Neural crest cell (in vitro differentiated cells): ENCODE results near the gene TRIM52. TPM values are rescaled to one million over a fixed set of nuclear protein-coding genes. Genes with fewer than 3 reads are reported as not detected.
A peak's percentile ranks its signal among the peaks of the same experiment; 100 is the strongest.
"Not testable (repeated sequence)": the region's sequence is repeated elsewhere in the genome, so short reads cannot be mapped to it uniquely, and the experiment has no call there.

Source experiments
- DNase-seq: peaks from one replicate; pipeline ENCODE4 v3.0.0; 2021; ENCODE audit warnings: low read depth, mixed read lengths, low spot score
- H3K27ac Mint-ChIP-seq: one replicate; pipeline ENCODE4 v1.8.0; 2021; ENCODE audit warnings: mild to moderate bottlenecking, mixed read lengths; ENCODE audit not compliant: unreplicated experiment
- H3K27me3 Mint-ChIP-seq: 2 replicates; pipeline ENCODE4 v1.8.0; 2021; ENCODE audit warnings: low read depth, mild to moderate bottlenecking, mixed read lengths
- H3K36me3 Mint-ChIP-seq: 2 replicates; pipeline ENCODE4 v1.8.0; 2021; ENCODE audit warnings: low read depth, mild to moderate bottlenecking, mixed read lengths
- H3K4me1 Mint-ChIP-seq: 2 replicates; pipeline ENCODE4 v1.8.0; 2021; ENCODE audit warnings: mixed read lengths
- H3K4me3 Mint-ChIP-seq: one replicate; pipeline ENCODE4 v1.8.0; 2021; ENCODE audit warnings: mild to moderate bottlenecking, mixed read lengths
- H3K9me3 Mint-ChIP-seq: 2 replicates; pipeline ENCODE4 v1.8.0; 2021; ENCODE audit warnings: mixed read lengths
- total RNA-seq: library from RNA; stranded (reverse); gene quantifications from 2 replicates; pipeline ENCODE4 v1.2.1, GENCODE V29; 2021
- TF ChIP-seq, protein P1 (sequence below): fragments of 200-600 bp; sonication (generic); conservative IDR thresholded peaks from 2 replicates; pipeline ENCODE4 v1.5.0; 2021; ENCODE audit warnings: antibody characterized with exemption, mild to moderate bottlenecking

Gene TRIM52
- total RNA-seq, 1 donor from 2014 or later: 9.0 TPM

DNA sequence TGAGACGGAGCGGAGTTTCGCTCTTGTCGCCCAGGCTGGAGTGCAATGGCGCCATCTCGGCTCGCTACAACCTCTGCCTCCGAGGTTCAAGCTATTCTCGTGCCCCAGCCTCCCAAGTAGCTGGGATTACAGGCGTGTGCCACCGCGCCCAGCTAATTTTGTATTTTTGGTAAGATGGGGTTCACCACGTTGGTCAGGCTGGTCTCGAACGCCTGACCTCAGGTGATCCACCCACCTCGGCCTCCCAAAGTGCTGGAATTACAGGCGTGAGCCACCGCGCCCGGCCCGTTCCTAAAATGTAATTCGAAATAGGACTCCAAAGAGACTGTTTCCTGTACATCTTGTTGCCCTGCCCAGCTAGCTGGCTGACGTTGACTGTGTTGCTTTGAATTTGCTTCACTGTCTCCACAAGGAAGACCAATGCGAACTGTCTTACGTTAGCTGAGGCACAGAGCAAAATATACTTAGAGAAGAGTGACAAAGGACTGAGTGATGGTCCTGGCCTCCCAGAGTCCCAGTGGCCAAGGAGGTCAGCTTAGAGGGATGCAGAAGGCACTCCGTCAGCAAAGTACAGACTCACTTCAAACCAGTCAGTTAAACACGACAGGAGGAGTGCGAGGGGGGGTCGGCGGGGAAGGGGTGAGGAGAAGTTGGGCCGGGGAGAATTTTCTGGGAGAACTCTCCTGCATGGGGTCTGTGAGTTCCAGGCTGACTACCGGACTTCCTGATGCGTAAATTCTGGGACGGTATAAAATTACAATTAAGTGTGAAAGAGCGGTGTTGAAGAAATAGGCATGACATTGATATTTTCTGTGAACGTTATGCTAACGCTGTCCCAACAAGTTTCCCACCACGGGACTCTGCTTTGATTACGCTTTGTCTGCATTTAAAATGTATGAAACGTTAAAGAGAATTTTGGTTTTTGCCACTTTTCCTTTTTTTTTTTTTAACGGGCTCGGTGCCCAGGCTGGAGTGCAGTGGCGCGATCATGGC, 44.6 kb downstream of the TRIM52 start:
- Mint-ChIP-seq H3K36me3 (peaks cover 3% of the 10 kb centered on the region), H3K27me3 (peaks cover 82% of the 10 kb centered on the region), H3K4me1 (peaks cover 21% of the 10 kb centered on the region), H3K9me3 (peaks cover 3% of the 10 kb centered on the region), H3K27ac (no peak overlapping the region), H3K4me3 (peak overlapping the region; percentile 83)
- DNase-seq: no peak
- TF ChIP-seq, protein P1, sequence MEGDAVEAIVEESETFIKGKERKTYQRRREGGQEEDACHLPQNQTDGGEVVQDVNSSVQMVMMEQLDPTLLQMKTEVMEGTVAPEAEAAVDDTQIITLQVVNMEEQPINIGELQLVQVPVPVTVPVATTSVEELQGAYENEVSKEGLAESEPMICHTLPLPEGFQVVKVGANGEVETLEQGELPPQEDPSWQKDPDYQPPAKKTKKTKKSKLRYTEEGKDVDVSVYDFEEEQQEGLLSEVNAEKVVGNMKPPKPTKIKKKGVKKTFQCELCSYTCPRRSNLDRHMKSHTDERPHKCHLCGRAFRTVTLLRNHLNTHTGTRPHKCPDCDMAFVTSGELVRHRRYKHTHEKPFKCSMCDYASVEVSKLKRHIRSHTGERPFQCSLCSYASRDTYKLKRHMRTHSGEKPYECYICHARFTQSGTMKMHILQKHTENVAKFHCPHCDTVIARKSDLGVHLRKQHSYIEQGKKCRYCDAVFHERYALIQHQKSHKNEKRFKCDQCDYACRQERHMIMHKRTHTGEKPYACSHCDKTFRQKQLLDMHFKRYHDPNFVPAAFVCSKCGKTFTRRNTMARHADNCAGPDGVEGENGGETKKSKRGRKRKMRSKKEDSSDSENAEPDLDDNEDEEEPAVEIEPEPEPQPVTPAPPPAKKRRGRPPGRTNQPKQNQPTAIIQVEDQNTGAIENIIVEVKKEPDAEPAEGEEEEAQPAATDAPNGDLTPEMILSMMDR: no peak

DNA sequence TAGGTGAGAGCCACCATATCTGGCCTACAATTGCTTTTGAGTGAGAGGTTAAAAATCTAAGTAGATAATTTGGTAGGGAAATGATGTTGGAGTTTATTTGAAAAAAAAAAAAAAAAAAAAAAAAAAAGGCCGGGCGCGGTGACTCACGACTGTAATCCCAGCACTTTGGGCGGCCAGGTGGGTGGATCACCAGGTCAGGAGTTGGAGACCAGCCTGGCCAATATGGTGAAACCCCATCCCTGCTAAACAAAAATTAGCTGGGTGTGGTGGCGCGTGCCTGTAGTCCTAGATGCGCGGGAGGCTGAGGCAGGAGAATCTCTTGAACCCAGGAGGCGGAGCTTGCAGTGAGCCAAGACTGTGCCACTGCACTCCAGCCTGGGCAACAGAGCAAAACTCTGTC, 46.7 kb downstream of the TRIM52 start:
- Mint-ChIP-seq H3K27me3 (peaks cover 73% of the 10 kb centered on the region), H3K4me1 (peaks cover 18% of the 10 kb centered on the region), H3K4me3 (peak overlapping the region; percentile 52)
- not testable (repeated sequence) for H3K27ac Mint-ChIP-seq, H3K9me3 Mint-ChIP-seq, DNase-seq, H3K36me3 Mint-ChIP-seq

DNA sequence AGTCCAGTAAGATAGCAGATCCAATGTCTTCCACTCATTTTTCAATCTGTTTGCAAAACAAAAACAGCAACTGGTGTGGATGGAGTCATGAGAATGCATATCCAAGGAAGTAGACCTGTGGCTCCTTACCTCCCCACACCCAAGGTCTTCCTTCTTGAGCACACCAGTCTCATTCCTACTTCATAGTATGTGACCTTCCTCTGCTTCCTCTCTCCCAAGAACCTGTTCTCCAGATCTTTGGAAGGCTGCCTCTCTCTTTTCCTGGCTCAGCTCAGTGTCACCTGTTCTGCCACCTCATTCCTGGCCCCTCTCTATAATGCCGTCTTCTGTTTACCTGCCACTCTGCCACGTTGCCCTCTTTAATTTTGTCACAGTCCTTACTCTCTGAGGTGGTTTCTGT, 48.0 kb downstream of the TRIM52 start:
- Mint-ChIP-seq H3K27me3 (peaks cover 67% of the 10 kb centered on the region), H3K4me3 (peak overlapping the region; percentile 2), H3K9me3 (no peaks in the 10 kb centered on the region), H3K36me3 (no peaks in the 10 kb centered on the region), H3K27ac (no peak overlapping the region), H3K4me1 (peaks cover 19% of the 10 kb centered on the region)
- no peak for DNase-seq
- TF ChIP-seq, protein P1: no peak

DNA sequence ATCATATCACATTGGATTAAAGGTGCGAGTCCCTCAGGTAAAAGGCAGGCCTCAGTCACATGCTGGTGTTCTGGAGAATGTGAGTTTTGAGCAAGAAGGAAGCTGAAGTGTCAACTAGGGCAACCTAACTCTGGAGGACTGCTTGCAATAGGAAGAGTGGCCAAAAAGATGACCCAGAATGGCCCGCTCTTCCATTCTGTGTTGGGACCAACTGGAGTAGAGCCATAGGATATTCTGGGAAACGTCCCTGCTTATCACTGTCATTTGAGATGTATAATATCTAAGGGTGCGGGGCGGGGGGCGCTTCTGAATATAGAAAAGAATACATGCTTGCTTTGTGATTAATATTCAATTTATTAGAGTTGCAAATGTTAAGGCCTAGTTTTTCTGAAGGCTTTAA, 48.9 kb downstream of the TRIM52 start:
- Mint-ChIP-seq H3K27ac (no peak overlapping the region), H3K4me1 (peaks cover 18% of the 10 kb centered on the region), H3K27me3 (peaks cover 67% of the 10 kb centered on the region), H3K9me3 (peaks cover 4% of the 10 kb centered on the region), H3K36me3 (peaks cover 6% of the 10 kb centered on the region), H3K4me3 (no peak overlapping the region)
- TF ChIP-seq, protein P1: no peak
- DNase-seq: no peak

DNA sequence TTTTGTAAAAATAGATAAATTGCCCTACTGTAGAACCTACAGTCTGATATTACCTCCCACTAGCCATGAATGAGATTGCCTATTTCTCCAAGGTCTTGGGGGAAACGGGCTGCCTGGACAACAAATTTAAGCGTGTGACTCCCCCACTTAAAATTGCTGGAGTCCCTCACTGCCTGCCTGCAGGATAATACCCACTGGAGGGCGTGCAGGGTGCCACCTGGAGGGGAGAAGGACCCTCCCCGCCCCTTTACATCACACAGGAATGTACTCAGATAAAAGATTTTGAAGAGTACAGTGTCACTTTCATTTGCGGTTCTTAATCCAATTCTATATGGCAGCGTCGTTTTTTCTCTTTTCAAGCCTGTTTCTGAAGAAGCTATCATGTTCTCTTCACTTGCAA, 49.7 kb downstream of the TRIM52 start:
- no peak for DNase-seq

DNA sequence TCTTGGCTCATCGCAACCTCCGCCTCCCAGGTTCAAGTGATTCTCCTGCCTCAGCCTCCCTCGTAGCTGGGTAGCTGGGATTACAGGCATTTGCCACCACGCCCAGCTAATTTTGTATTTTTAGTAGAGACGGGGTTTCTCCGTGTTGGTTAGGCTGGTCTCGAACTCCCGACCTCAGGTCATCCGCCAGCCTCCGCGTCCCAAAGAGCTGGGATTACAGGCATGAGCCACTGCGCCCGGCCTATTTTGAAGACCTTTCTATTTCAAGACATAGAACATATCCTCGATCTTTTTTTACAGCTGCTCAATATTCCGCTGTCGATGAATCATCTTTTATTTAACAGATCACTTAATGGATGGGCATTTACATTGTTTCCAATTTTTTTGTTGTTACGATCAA, 50.2 kb downstream of the TRIM52 start:
- H3K9me3 Mint-ChIP-seq, H3K27ac Mint-ChIP-seq, DNase-seq, H3K4me3 Mint-ChIP-seq: not testable (repeated sequence)
- H3K4me1 Mint-ChIP-seq: peaks cover 25% of the 10 kb centered on the region
- H3K36me3 Mint-ChIP-seq: peaks cover 16% of the 10 kb centered on the region
- peaks cover 69% of the 10 kb centered on the region for H3K27me3 Mint-ChIP-seq

More for the DNA sequence above, 49.7 kb downstream of the TRIM52 start:
- H3K27ac Mint-ChIP-seq: no peak overlapping the region
- H3K4me1 Mint-ChIP-seq: peaks cover 22% of the 10 kb centered on the region
- TF ChIP-seq, protein P1: no peak
- H3K36me3 Mint-ChIP-seq: peaks cover 12% of the 10 kb centered on the region
- peaks cover 68% of the 10 kb centered on the region for H3K27me3 Mint-ChIP-seq
- H3K9me3 Mint-ChIP-seq: peaks cover 6% of the 10 kb centered on the region
- no peak overlapping the region for H3K4me3 Mint-ChIP-seq

DNA sequence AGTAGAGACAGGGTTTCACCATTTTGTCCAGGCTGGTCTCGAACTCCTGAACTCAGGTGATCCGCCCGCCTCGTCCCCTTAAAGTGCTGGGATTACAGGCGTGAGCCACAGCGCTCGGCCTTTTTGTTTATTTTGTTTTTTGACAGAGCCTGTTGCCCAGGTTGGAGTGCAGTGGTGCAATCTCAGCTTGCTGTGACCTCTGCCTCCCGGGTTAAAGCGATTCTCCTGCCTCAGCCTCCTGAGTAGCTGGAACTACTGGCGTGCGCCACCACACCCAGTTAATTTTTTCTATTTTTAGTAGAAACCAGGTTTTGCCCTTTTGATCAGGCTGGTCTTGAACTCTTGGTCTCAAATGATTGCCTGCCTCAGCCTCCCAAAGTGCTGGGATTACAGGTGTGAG, 50.8 kb downstream of the TRIM52 start:
- H3K4me1 Mint-ChIP-seq: peaks cover 29% of the 10 kb centered on the region
- DNase-seq, H3K27ac Mint-ChIP-seq, H3K4me3 Mint-ChIP-seq, H3K9me3 Mint-ChIP-seq: not testable (repeated sequence)
- peaks cover 17% of the 10 kb centered on the region for H3K36me3 Mint-ChIP-seq
- peaks cover 73% of the 10 kb centered on the region for H3K27me3 Mint-ChIP-seq

DNA sequence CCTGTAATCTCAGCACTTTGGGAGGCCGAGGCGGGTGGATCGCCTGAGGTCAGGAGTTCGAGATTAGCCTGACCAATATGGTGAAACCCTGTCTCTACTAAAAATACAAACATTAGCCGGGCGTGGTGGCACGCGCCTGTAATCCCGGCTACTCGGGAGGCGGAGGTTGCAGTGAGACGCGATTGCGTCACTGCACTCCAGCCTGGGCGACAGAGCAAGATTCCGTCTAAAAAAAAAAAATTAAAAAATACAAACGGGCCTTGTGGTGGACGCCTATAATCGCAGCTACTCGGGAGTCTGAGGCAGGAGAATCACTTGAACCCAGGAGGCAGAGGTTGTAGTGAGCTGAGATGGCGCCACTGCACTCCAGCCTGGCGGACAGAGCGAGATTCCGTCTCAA, 51.9 kb downstream of the TRIM52 start:
- not testable (repeated sequence) for DNase-seq, H3K27ac Mint-ChIP-seq, H3K9me3 Mint-ChIP-seq, H3K4me3 Mint-ChIP-seq
- Mint-ChIP-seq H3K4me1 (peaks cover 29% of the 10 kb centered on the region), H3K27me3 (peaks cover 71% of the 10 kb centered on the region), H3K36me3 (peaks cover 17% of the 10 kb centered on the region)
